ENCODE measurements around the gene PAX1. TPM values are rescaled to one million over a fixed set of nuclear protein-coding genes. Genes with fewer than 3 reads are reported as not detected.

The PAX1 gene
- polyA plus RNA-seq (2013, experiment 1 of 2), result not detected
- polyA plus RNA-seq (2013, experiment 2 of 2), result not detected

DNA sequence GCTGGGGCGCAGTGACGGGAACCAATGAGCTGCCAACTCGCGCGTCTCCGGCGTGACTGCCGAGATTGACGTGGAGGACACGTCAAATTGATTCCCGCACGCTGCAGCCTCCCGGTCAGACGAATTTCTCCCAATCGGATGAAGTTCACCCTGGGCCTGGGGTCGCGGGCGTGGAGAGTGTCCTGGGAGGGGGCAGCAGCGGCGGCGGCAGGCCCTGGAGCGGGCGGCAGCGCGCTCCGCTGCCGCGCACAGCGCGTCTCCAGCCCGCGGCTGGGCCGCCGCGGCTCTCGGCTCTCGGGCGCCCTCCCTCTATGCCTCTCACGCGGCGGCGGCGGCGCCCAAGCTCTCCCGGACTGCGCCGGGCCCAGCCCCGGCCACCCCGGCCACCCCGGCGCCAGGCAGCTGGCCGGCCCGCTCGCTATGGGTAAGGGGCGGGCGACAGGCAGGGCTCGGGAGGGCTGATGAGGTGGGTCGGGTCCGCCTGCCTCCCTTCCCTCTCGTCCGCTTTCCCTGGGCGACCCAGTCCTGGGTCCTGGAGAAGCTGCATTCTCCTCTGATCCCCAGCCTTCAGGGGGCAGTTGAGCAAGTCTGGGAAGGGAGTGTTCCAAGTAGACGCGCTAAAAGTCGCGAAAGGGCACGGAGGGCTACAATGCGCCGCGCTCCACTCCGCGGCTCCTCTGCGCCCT, at the start of gene PAX1:
PAX1 (plus strand) TSS at position 90 of the 686 bp plus-strand sequence; CDS start at position 139, 49 bp downstream.
- Histone ChIP-seq H3K23ac (ENCODE audit: low read depth, low read length, poor library complexity) (peak within 1 kb of the TSS; percentile 90), H3K27ac (replicated peaks; ENCODE audit: low read length) (no peak within 1 kb of the TSS), H4K8ac (ENCODE audit: low read depth, low read length) (no peak within 1 kb of the TSS), H3K79me1 (ENCODE audit: low read depth, low read length) (no peaks in the 10 kb centered on the region), H2AFZ (ENCODE audit: low read length) (no peak within 1 kb of the TSS), H3K36me3 (replicated peaks in 1 of 2; ENCODE audit: control insufficient read depth in 2 of 2, insufficient read depth in 2 of 2, low read length in 2 of 2) (no peaks in the 10 kb centered on the region), H2BK12ac (ENCODE audit: low read length) (no peak within 1 kb of the TSS), H2BK120ac (ENCODE audit: low read depth, low read length) (no peak within 1 kb of the TSS), H3K4me2 (ENCODE audit: insufficient read depth, low read length, poor library complexity, severe bottlenecking) (peak within 1 kb of the TSS; percentile 48), H4K91ac (ENCODE audit: low read depth, low read length, poor library complexity) (no peak within 1 kb of the TSS), H3K4ac (ENCODE audit: low read length) (no peak within 1 kb of the TSS), H3K4me3 (ENCODE audit: low read length in 2 of 2) (no peak within 1 kb of the TSS), H3K9ac (ENCODE audit: low read depth, low read length, poor library complexity) (peak within 1 kb of the TSS; percentile 34), H2BK15ac (ENCODE audit: low read length) (no peak within 1 kb of the TSS), H3K14ac (ENCODE audit: low read length) (no peak within 1 kb of the TSS), H2AK5ac (ENCODE audit: low read depth, low read length) (peak within 1 kb of the TSS; percentile 35), H3K18ac (ENCODE audit: low read length) (peak within 1 kb of the TSS; percentile 25), H3K9me3 (replicated peaks in 1 of 2; ENCODE audit: control insufficient read depth in 2 of 2, insufficient read depth in 1 of 2, low read depth in 1 of 2, low read length in 2 of 2) (peaks cover 0 to 4% of the 10 kb centered on the region in 2 donors), H2BK5ac (ENCODE audit: low read length) (no peak within 1 kb of the TSS), H3K27me3 (ENCODE audit: control insufficient read depth in 3 of 3, insufficient read depth in 3 of 3, low read depth in 1 of 3, low read length in 3 of 3) (peaks cover 74 to 98% (median 97%) of the 10 kb centered on the region in 3 experiments), H3K4me1 (ENCODE audit: control insufficient read depth in 2 of 2, insufficient read depth in 1 of 2, low read depth in 1 of 2, low read length in 2 of 2) (peaks cover 0 to 8% of the 10 kb centered on the region in 2 donors)
- no CpG with 5 or more reads among the region's 73 CpGs for WGBS, 2 donors (ENCODE audit: extremely low coverage in 2 of 2, insufficient read length in 2 of 2, insufficient replicate concordance in 1 of 2)
- no peak for DNase-seq (ENCODE audit: low spot score)

DNA sequence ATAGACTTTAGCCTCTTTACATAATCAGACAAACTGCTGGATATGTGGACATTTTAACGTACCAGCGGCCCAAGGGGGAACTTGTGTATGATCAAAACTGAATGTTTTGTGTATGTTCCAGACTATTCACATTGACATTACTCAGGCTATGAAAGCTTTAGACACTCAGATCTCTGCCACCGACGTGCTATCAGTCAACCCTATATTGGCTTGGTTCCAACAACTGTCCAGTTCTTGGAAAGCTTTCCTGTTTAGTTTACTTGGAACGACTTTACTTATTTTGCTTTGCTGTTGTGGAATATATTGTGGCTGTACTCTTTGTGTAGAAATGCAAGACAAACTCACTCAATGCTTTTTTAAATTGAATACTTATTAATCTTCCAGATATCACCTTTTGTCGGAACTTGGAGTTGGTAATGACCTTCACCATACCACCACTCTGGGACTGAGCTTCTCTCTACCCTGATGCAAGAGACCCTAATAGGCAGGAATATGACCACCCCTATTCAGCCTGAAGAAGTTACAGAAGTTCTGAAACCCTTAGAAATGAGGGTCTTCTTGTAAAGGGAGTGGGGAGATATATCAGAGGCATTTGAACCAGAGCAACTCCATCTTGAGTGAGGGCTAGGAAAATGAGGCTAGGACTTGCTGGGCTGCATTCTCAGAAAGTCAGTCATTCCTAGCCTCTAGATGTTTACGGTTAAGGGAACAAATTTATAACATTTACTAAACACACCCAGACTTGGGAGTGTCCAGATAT, 49.0 kb upstream of the PAX1 start:
- Histone ChIP-seq H4K91ac (ENCODE audit: low read depth, low read length, poor library complexity) (no peak overlapping the region), H3K9me3 (replicated peaks in 1 of 2; ENCODE audit: control insufficient read depth in 2 of 2, insufficient read depth in 1 of 2, low read depth in 1 of 2, low read length in 2 of 2) (no peaks in the 10 kb centered on the region), H3K9ac (ENCODE audit: low read depth, low read length, poor library complexity) (no peak overlapping the region), H3K4me2 (ENCODE audit: insufficient read depth, low read length, poor library complexity, severe bottlenecking) (no peak overlapping the region), H3K27me3 (ENCODE audit: control insufficient read depth in 3 of 3, insufficient read depth in 3 of 3, low read depth in 1 of 3, low read length in 3 of 3) (peaks cover 0 to 6% (median 0%) of the 10 kb centered on the region in 3 experiments), H3K79me1 (ENCODE audit: low read depth, low read length) (no peaks in the 10 kb centered on the region), H3K18ac (ENCODE audit: low read length) (no peak overlapping the region), H3K4me1 (ENCODE audit: control insufficient read depth in 2 of 2, insufficient read depth in 1 of 2, low read depth in 1 of 2, low read length in 2 of 2) (no peaks in the 10 kb centered on the region), H3K4ac (ENCODE audit: low read length) (no peak overlapping the region), H3K36me3 (replicated peaks in 1 of 2; ENCODE audit: control insufficient read depth in 2 of 2, insufficient read depth in 2 of 2, low read length in 2 of 2) (no peaks in the 10 kb centered on the region), H2BK15ac (ENCODE audit: low read length) (no peak overlapping the region), H2AK5ac (ENCODE audit: low read depth, low read length) (no peak overlapping the region), H2AFZ (ENCODE audit: low read length) (no peak overlapping the region), H3K4me3 (ENCODE audit: low read length in 2 of 2) (no peak overlapping the region), H3K27ac (replicated peaks; ENCODE audit: low read length) (no peak overlapping the region), H2BK120ac (ENCODE audit: low read depth, low read length) (no peak overlapping the region), H2BK12ac (ENCODE audit: low read length) (no peak overlapping the region), H4K8ac (ENCODE audit: low read depth, low read length) (no peak overlapping the region), H3K23ac (ENCODE audit: low read depth, low read length, poor library complexity) (no peak overlapping the region), H2BK5ac (ENCODE audit: low read length) (no peak overlapping the region), H3K14ac (ENCODE audit: low read length) (no peak overlapping the region)
- no peak for DNase-seq (ENCODE audit: low spot score)
- no CpG with 5 or more reads among the region's 7 CpGs for WGBS, 2 donors (ENCODE audit: extremely low coverage in 2 of 2, insufficient read length in 2 of 2, insufficient replicate concordance in 1 of 2)

DNA sequence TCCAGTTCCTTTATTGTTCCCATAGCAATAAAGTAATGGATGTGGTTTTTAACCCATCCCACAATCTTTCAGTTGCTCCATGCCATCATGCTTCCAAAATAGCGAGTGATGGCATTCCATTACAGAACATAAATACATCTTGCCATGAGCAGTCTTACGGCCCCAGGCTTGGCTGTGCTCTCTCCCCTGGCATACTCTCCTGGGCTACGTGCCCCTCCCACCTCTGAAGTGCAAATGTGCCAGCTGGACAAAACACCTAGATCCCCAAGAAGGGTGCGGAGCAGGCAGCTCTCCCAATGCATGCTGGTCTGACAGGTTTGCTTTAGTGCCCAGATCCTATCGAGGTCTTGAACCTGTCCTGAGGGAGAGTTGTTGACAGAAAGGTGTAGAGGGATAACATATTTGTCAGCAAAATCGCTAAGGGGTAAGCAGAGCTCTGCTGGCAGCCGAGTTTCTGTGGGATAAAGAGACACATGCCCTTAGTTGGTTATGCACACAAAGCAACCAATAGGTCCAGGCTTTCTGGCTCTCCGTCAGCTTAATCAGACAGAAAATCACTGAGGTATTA, 43.9 kb upstream of the PAX1 start:
- Histone ChIP-seq H3K9me3 (replicated peaks in 1 of 2; ENCODE audit: control insufficient read depth in 2 of 2, insufficient read depth in 1 of 2, low read depth in 1 of 2, low read length in 2 of 2) (no peaks in the 10 kb centered on the region), H2AFZ (ENCODE audit: low read length) (no peak overlapping the region), H3K14ac (ENCODE audit: low read length) (no peak overlapping the region), H4K91ac (ENCODE audit: low read depth, low read length, poor library complexity) (no peak overlapping the region), H3K4ac (ENCODE audit: low read length) (no peak overlapping the region), H3K4me2 (ENCODE audit: insufficient read depth, low read length, poor library complexity, severe bottlenecking) (no peak overlapping the region), H2BK12ac (ENCODE audit: low read length) (no peak overlapping the region), H3K36me3 (replicated peaks in 1 of 2; ENCODE audit: control insufficient read depth in 2 of 2, insufficient read depth in 2 of 2, low read length in 2 of 2) (no peaks in the 10 kb centered on the region), H3K9ac (ENCODE audit: low read depth, low read length, poor library complexity) (no peak overlapping the region), H2BK15ac (ENCODE audit: low read length) (no peak overlapping the region), H2AK5ac (ENCODE audit: low read depth, low read length) (no peak overlapping the region), H3K27ac (replicated peaks; ENCODE audit: low read length) (no peak overlapping the region), H2BK5ac (ENCODE audit: low read length) (no peak overlapping the region), H3K4me3 (ENCODE audit: low read length in 2 of 2) (no peak overlapping the region), H3K79me1 (ENCODE audit: low read depth, low read length) (no peaks in the 10 kb centered on the region), H3K18ac (ENCODE audit: low read length) (peak overlapping the region; percentile 34), H3K27me3 (ENCODE audit: control insufficient read depth in 3 of 3, insufficient read depth in 3 of 3, low read depth in 1 of 3, low read length in 3 of 3) (no peaks in the 10 kb centered on the region), H2BK120ac (ENCODE audit: low read depth, low read length) (no peak overlapping the region), H3K4me1 (ENCODE audit: control insufficient read depth in 2 of 2, insufficient read depth in 1 of 2, low read depth in 1 of 2, low read length in 2 of 2) (no peaks in the 10 kb centered on the region), H3K23ac (ENCODE audit: low read depth, low read length, poor library complexity) (no peak overlapping the region), H4K8ac (ENCODE audit: low read depth, low read length) (no peak overlapping the region)
- WGBS, 2 donors (ENCODE audit: extremely low coverage in 2 of 2, insufficient read length in 2 of 2, insufficient replicate concordance in 1 of 2), result no CpG with 5 or more reads among the region's 8 CpGs
- DNase-seq (ENCODE audit: low spot score), result no peak

DNA sequence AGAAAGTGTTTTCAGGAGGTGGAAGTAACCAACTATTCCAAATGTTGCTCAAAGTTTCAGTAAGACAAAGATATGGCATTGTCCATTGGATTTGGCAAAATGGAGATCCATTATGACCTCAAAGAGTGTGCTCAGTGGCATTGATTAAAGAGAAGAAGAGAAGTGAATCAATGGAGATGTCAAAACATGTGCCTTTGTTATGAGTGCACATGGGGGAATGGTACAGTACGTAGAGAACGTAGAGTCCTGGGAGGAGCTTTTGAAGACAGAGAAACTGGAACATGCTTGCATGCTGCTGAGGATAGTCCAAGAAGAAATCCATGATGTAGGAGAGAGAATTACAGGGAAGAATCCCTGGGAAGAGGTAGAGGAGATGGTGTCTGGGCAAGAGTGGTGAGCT, 42.0 kb upstream of the PAX1 start:
- Histone ChIP-seq H2BK12ac (ENCODE audit: low read length) (no peak overlapping the region), H3K4me3 (ENCODE audit: low read length in 2 of 2) (no peak overlapping the region), H4K8ac (ENCODE audit: low read depth, low read length) (no peak overlapping the region), H3K9ac (ENCODE audit: low read depth, low read length, poor library complexity) (no peak overlapping the region), H3K18ac (ENCODE audit: low read length) (no peak overlapping the region), H3K27ac (replicated peaks; ENCODE audit: low read length) (no peak overlapping the region), H3K27me3 (ENCODE audit: control insufficient read depth in 3 of 3, insufficient read depth in 3 of 3, low read depth in 1 of 3, low read length in 3 of 3) (no peaks in the 10 kb centered on the region), H2BK5ac (ENCODE audit: low read length) (no peak overlapping the region), H3K4me2 (ENCODE audit: insufficient read depth, low read length, poor library complexity, severe bottlenecking) (no peak overlapping the region), H3K14ac (ENCODE audit: low read length) (no peak overlapping the region), H2BK120ac (ENCODE audit: low read depth, low read length) (no peak overlapping the region), H3K9me3 (replicated peaks in 1 of 2; ENCODE audit: control insufficient read depth in 2 of 2, insufficient read depth in 1 of 2, low read depth in 1 of 2, low read length in 2 of 2) (no peaks in the 10 kb centered on the region), H2AK5ac (ENCODE audit: low read depth, low read length) (no peak overlapping the region), H4K91ac (ENCODE audit: low read depth, low read length, poor library complexity) (no peak overlapping the region), H3K79me1 (ENCODE audit: low read depth, low read length) (no peaks in the 10 kb centered on the region), H2BK15ac (ENCODE audit: low read length) (no peak overlapping the region), H3K23ac (ENCODE audit: low read depth, low read length, poor library complexity) (no peak overlapping the region), H2AFZ (ENCODE audit: low read length) (no peak overlapping the region), H3K4ac (ENCODE audit: low read length) (no peak overlapping the region), H3K36me3 (replicated peaks in 1 of 2; ENCODE audit: control insufficient read depth in 2 of 2, insufficient read depth in 2 of 2, low read length in 2 of 2) (no peaks in the 10 kb centered on the region), H3K4me1 (ENCODE audit: control insufficient read depth in 2 of 2, insufficient read depth in 1 of 2, low read depth in 1 of 2, low read length in 2 of 2) (no peaks in the 10 kb centered on the region)
- WGBS, 2 donors (ENCODE audit: extremely low coverage in 2 of 2, insufficient read length in 2 of 2, insufficient replicate concordance in 1 of 2), result no CpG with 5 or more reads among the region's 2 CpGs
- DNase-seq (ENCODE audit: low spot score), result no peak
